HepG2 (cell line): ENCODE data around the gene OST4. TPM values are rescaled to one million over a fixed set of nuclear protein-coding genes. Genes with fewer than 3 reads are reported as not detected.
A peak's percentile ranks its signal among the peaks of the same experiment; 100 is the strongest.

Source experiments
- ATAC-seq: fragments of 200-7000 bp; cut with Tn5 transposase; 3 replicates; pipeline ENCODE4 v1.9.1; 2020; ENCODE audit warnings: mild to moderate bottlenecking, moderate library complexity
- BruUV-seq: library from RNA; stranded (reverse); fragments of 400-500 nt; replicated peaks from 2 replicates; lab custom pipeline; 2021; lab: Mats Ljungman, UMichigan
- CTCF ChIA-PET: fragments of 300-600 bp; formaldehyde crosslinking; extraction: SDS; loops from one replicate; lab custom pipeline; 2021; ENCODE audit warnings: low total read pairs, inconsistent platforms, low intra/inter-chr PET ratio; lab: Yijun Ruan, JAX
- POLR2A ChIA-PET: fragments of 350-600 bp; sonication (Branson Sonifier 250); formaldehyde crosslinking; loops from one replicate; lab custom pipeline; 2020; ENCODE audit warnings: antibody characterized with exemption, inconsistent platforms; lab: Yijun Ruan, JAX
- DNase-seq: peaks from one replicate; pipeline ENCODE4 v3.0.0-alpha.2; 2015; ENCODE audit warnings: low spot score
- FAIRE-seq: peaks from 3 replicates; lab custom pipeline; 2011; peaks lifted over from hg19 to GRCh38; lab: Jason Lieb, UNC
- H2AFZ ChIP-seq: one replicate; pipeline ENCODE4 v1.6.1; 2011; ENCODE audit warnings: low read length, inconsistent platforms
- H3K27ac ChIP-seq: fragments of 300-600 bp; 3 replicates; pipeline ENCODE4 v1.8.0; 2011; ENCODE audit warnings: mixed run types, mild to moderate bottlenecking, mixed read lengths, low read length, inconsistent platforms; ENCODE audit not compliant: insufficient read depth; ENCODE audit errors: extremely low read length
- H3K27me3 ChIP-seq, 2 experiments: fragments of 200-600 bp in 1 of 2; 2 replicates in 1 of 2; 3 replicates in 1 of 2; pipeline versions ENCODE4 v1.6.0 to v1.8.0; 2011; ENCODE audit warnings: low read length in 2 of 2, mild to moderate bottlenecking in 2 of 2, moderate library complexity in 2 of 2, inconsistent platforms in 1 of 2; ENCODE audit not compliant: insufficient read depth in 2 of 2, control insufficient read depth in 1 of 2
- H3K36me3 ChIP-seq, 2 experiments: fragments of 200-600 bp in 1 of 2; replicated peaks in 1 of 2; 2 replicates in 1 of 2; 3 replicates in 1 of 2; pipeline versions ENCODE4 v1.5.1 to v1.8.0; 2011; ENCODE audit warnings: low read length in 2 of 2, inconsistent platforms in 1 of 2; ENCODE audit not compliant: insufficient read depth in 2 of 2, control insufficient read depth in 1 of 2
- H3K4me1 ChIP-seq: 2 replicates; pipeline ENCODE4 v1.5.1; 2012; ENCODE audit warnings: low read length, inconsistent platforms; ENCODE audit not compliant: insufficient read depth
- H3K4me2 ChIP-seq: 2 replicates; pipeline ENCODE4 v1.6.0; 2011; ENCODE audit warnings: low read depth, low read length, inconsistent platforms
- H3K4me3 ChIP-seq, 3 experiments: fragments of 200-600 bp in 1 of 3; sonication (generic), shearing (Covaris generic) in 1 of 3; replicated peaks in 1 of 3; 2 replicates each; pipeline ENCODE4 v1.5.1; 2011 to 2016; ENCODE audit warnings: low read length in 3 of 3, inconsistent platforms in 2 of 3, low read depth in 2 of 3, mild to moderate bottlenecking in 2 of 3, control low read depth in 1 of 3, mixed read lengths in 1 of 3; ENCODE audit not compliant: insufficient read depth in 1 of 3
- H3K79me2 ChIP-seq: one replicate; pipeline ENCODE4 v1.6.1; 2011; ENCODE audit warnings: low read length, inconsistent platforms; ENCODE audit not compliant: insufficient read depth
- H3K9ac ChIP-seq: 2 replicates; pipeline ENCODE4 v1.6.0; 2011; ENCODE audit warnings: mild to moderate bottlenecking, low read depth, low read length, inconsistent platforms; ENCODE audit not compliant: insufficient read depth
- H3K9me3 ChIP-seq: 2 replicates; pipeline ENCODE4 v1.5.1; 2012; ENCODE audit warnings: mild to moderate bottlenecking, low read length
- H4K20me1 ChIP-seq: 2 replicates; pipeline ENCODE4 v1.6.0; 2011; ENCODE audit warnings: inconsistent platforms, mild to moderate bottlenecking, low read length, moderate library complexity; ENCODE audit not compliant: insufficient read depth
- AGO2 ChIP-seq: fragments of 200-400 bp; formaldehyde crosslinking; optimal IDR thresholded peaks from 2 replicates; pipeline ENCODE3; 2017; ENCODE audit warnings: mild to moderate bottlenecking, low read depth, low read length, moderate library complexity
- AHR ChIP-seq: IDR thresholded peaks from 2 replicates; pipeline ENCODE4 v1.6.1; 2018; ENCODE audit warnings: missing genetic modification reagents, missing compliant biosample characterization
- CBFB ChIP-seq: sonication (generic); formaldehyde crosslinking; IDR thresholded peaks from 2 replicates; pipeline ENCODE4 v1.4.0; 2020; ENCODE audit warnings: missing genetic modification reagents
- HOXA7 ChIP-seq: sonication (generic); formaldehyde crosslinking; IDR thresholded peaks from 2 replicates; pipeline ENCODE4 v1.8.1; 2022; ENCODE audit warnings: mild to moderate bottlenecking, missing genetic modification reagents, moderate library complexity
- IKZF4 ChIP-seq: sonication (generic); formaldehyde crosslinking; IDR thresholded peaks from 2 replicates; pipeline ENCODE4 v1.5.1; 2020; ENCODE audit warnings: borderline replicate concordance, mild to moderate bottlenecking, low read depth, missing genetic modification reagents; ENCODE audit errors: not compliant biosample characterization
- MBNL3 ChIP-seq: fragments of 250-450 bp; sonication (Bioruptor Pico); conservative IDR thresholded peaks from 2 replicates; pipeline ENCODE4 v1.8.0; 2022; ENCODE audit warnings: mild to moderate bottlenecking, inconsistent platforms
- REL ChIP-seq: sonication (generic); formaldehyde crosslinking; conservative IDR thresholded peaks from 2 replicates; pipeline ENCODE4 v1.8.0; 2022; ENCODE audit warnings: mild to moderate bottlenecking, missing genetic modification reagents, moderate library complexity
- XRCC5 ChIP-seq: fragments of 200-400 bp; formaldehyde crosslinking; optimal IDR thresholded peaks from 2 replicates; pipeline ENCODE3; 2017; ENCODE audit warnings: mild to moderate bottlenecking, low read length
- YEATS2 ChIP-seq: sonication (generic); formaldehyde crosslinking; IDR thresholded peaks from 2 replicates; pipeline ENCODE4 v1.4.0; 2020; ENCODE audit warnings: missing genetic modification reagents, borderline replicate concordance
- ZFAT ChIP-seq: sonication (generic); formaldehyde crosslinking; conservative IDR thresholded peaks from 2 replicates; pipeline ENCODE4 v1.8.1; 2023; ENCODE audit warnings: missing genetic modification reagents, inconsistent platforms
- ZNF253 ChIP-seq: sonication (generic); formaldehyde crosslinking; IDR thresholded peaks from 2 replicates; pipeline ENCODE4 v1.8.0; 2022; ENCODE audit warnings: mild to moderate bottlenecking, missing genetic modification reagents, borderline replicate concordance
- ZNF276 ChIP-seq: sonication (generic); formaldehyde crosslinking; IDR thresholded peaks from 2 replicates; pipeline ENCODE4 v1.4.0; 2020; ENCODE audit warnings: mild to moderate bottlenecking, low read depth, missing genetic modification reagents
- ZNF326 ChIP-seq: sonication (generic); formaldehyde crosslinking; IDR thresholded peaks from 2 replicates; pipeline ENCODE4 v1.4.0; 2020; ENCODE audit warnings: missing genetic modification reagents, borderline replicate concordance
- ZNF337 ChIP-seq: sonication (generic); formaldehyde crosslinking; IDR thresholded peaks from 2 replicates; pipeline ENCODE4 v1.5.1; 2020; ENCODE audit warnings: missing genetic modification reagents, low read depth, mild to moderate bottlenecking, borderline replicate concordance
- ZNF34 ChIP-seq: sonication (generic); formaldehyde crosslinking; IDR thresholded peaks from 2 replicates; pipeline ENCODE4 v1.4.0; 2020; ENCODE audit warnings: mild to moderate bottlenecking, missing genetic modification reagents, borderline replicate concordance
- ZNF550 ChIP-seq: sonication (generic); formaldehyde crosslinking; IDR thresholded peaks from 2 replicates; pipeline ENCODE4 v1.4.0; 2020; ENCODE audit warnings: mild to moderate bottlenecking, missing genetic modification reagents, borderline replicate concordance
- ZNF572 ChIP-seq: sonication (generic); formaldehyde crosslinking; IDR thresholded peaks from 2 replicates; pipeline ENCODE4 v1.5.1; 2020; ENCODE audit warnings: mild to moderate bottlenecking, missing genetic modification reagents
- ZNF691 ChIP-seq: sonication (generic); formaldehyde crosslinking; IDR thresholded peaks from 2 replicates; pipeline ENCODE4 v1.4.0; 2020; ENCODE audit warnings: missing genetic modification reagents, low read depth, mild to moderate bottlenecking, borderline replicate concordance
- ZNF772 ChIP-seq: sonication (generic); formaldehyde crosslinking; IDR thresholded peaks from 2 replicates; pipeline ENCODE4 v1.5.0; 2020; ENCODE audit warnings: mild to moderate bottlenecking, missing genetic modification reagents
- ZNF776 ChIP-seq: sonication (generic); formaldehyde crosslinking; IDR thresholded peaks from 2 replicates; pipeline ENCODE4 v1.4.0; 2020; ENCODE audit warnings: mild to moderate bottlenecking, missing genetic modification reagents
- whole genome bisulfite sequencing: methylation state at CpG from one replicate; pipeline ENCODE4 v1.1.6; 2017; ENCODE audit warnings: low lambda C conversion rate; 5-methylcytosine and 5-hydroxymethylcytosine counted together
- in situ Hi-C: cut with HindIII; loops from 2 replicates; pipeline ENCODE4 v1.10.0; 2017; ENCODE audit warnings: low pct_unique_long_range_greater_than_20kb; ENCODE audit not compliant: extremely low pct_ligation_motif_present
- intact Hi-C: fragments of 100-400 bp; cut with micrococcal nuclease; formaldehyde crosslinking; loops from one replicate; pipeline ENCODE4 v1.10.0; 2022; ENCODE audit not compliant: unreplicated experiment
- polyA plus RNA-seq, 8 experiments: library from polyadenylated mRNA; depleted of rRNA in 3 of 8; stranded (reverse) in 7 of 8; unstranded in 1 of 8; fragments of >200 nt; fragmentation: Illumina TruSeq in 4 of 8; extraction: Trizol in 4 of 8; gene quantifications; 2 replicates each; pipeline versions ENCODE4 v1.2.1 to v1.2.3, GENCODE V29; 2011 to 2016; ENCODE audit warnings: low read depth in 4 of 8, missing spikeins in 1 of 8, mixed read lengths in 1 of 8; ENCODE audit not compliant: insufficient read depth in 1 of 8
- total RNA-seq, 5 experiments: library from RNA; depleted of rRNA; stranded (reverse); fragments of >200 nt; fragmentation: Illumina TruSeq; extraction: Trizol; gene quantifications; 2 replicates each; pipeline ENCODE4 v1.2.3, GENCODE V29; 2016; ENCODE audit warnings: low read depth in 1 of 5

Gene OST4
- total and polyA plus RNA-seq, 2 of the 13 experiments (the other 11 are each of a cell fraction or from before 2014, with no cell fraction given), result 498 to 584 TPM

DNA sequence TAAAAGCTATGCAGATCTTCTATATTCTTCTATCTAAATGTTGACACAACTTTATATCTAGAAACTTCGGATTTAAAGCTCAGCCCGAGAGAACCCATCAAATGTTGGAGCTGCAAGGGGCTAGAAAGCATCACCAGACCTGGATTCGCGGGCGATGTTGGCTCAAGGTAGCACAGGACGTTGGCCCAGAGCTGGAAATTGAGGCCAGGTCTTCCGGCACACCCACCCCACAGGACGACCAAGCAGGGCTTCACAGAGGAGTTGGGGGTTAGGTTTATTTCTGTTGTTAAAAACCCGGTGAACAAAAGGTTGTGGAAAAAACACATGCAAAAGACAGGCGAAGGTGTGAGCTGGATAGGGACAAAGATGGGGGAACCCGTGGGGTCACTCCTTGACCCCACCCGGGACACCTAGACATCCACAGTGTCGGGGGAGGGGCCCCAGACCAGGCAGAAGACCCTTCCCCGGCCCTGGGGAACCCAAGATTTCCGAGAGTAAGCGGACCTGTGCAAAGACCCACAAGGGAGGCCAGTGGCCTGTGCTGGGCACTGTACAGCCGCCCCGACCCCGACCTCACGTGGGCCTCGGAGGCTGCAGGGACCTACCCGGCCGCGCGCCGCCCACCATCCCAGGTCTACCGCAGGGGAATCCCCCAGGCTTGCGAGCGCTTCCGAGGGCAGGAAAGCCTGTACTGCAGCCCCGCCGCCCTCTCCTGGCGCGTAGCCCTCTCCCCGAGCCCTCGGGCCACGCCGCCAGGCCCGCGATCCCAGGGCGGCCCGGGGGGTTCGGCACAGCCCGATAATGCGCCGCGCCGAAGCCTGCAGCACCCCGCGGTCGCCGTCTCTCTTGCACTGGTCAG is 21.8 kb downstream of the OST4 start:
- FAIRE-seq, result no peak
- no peak for TF ChIP-seq AHR (CRISPR knock-in tag)
- no peak; the same call in 1 of the 2 replicates for TF ChIP-seq YEATS2 (CRISPR knock-in tag)
- TF ChIP-seq ZNF772 (CRISPR knock-in tag), result peak; percentile 87; the same call in 1 of the 2 replicates
- TF ChIP-seq ZNF326, result peak; percentile 32; the same call in 1 of the 2 replicates
- peak; percentile 67; the same call in 1 of the 2 replicates for TF ChIP-seq HOXA7 (CRISPR knock-in tag)
- no peak for TF ChIP-seq MBNL3 (CRISPR knock-in tag)
- TF ChIP-seq ZNF276 (CRISPR knock-in tag), result no peak
- TF ChIP-seq ZNF776, result peak; percentile 47; the same call in 1 of the 2 replicates
- 0 out of 2 replicates have a peak, but pooled peaks have one; percentile 34 for TF ChIP-seq ZNF253
- 0 out of 2 replicates have a peak, but pooled peaks have one; percentile 22 for TF ChIP-seq ZNF550 (CRISPR knock-in tag)
- no peak for TF ChIP-seq IKZF4 (CRISPR knock-in tag)
- 0 out of 2 replicates have a peak, but pooled peaks have one; percentile 3 for TF ChIP-seq ZNF34 (CRISPR knock-in tag)
- TF ChIP-seq ZNF337 (CRISPR knock-in tag), result no peak
- TF ChIP-seq ZFAT (CRISPR knock-in tag), result 0 out of 2 replicates have a peak, but pooled peaks have one; percentile 75
- TF ChIP-seq ZNF691, result peak; percentile 4; the same call in 1 of the 2 replicates
- peak; percentile 78; the same call in 1 of the 2 replicates for TF ChIP-seq REL (CRISPR knock-in tag)
- TF ChIP-seq XRCC5, result no peak
- 0 out of 2 replicates have a peak, but pooled peaks have one; percentile 29 for TF ChIP-seq ZNF572
- TF ChIP-seq CBFB (CRISPR knock-in tag), result peak; percentile 67; the same call in 1 of the 2 replicates
- peak; percentile 99 for TF ChIP-seq AGO2

More for the DNA sequence above, 21.8 kb downstream of the OST4 start:
- Histone ChIP-seq H3K4me1 (peaks cover 24% of the 10 kb centered on the region), H3K9me3 (no peaks in the 10 kb centered on the region), H3K79me2 (peaks cover 8% of the 10 kb centered on the region), H3K9ac (peak overlapping the region; percentile 77), H3K4me3 (peak overlapping the region; percentile 86 to 97 (median 91)), H3K36me3 (peaks cover 2 to 18% of the 10 kb centered on the region in 2 experiments; a peak in 4 of 5 replicates), H3K27ac (peak overlapping the region; percentile 81), H2AFZ (peak overlapping the region; percentile 68), H3K4me2 (peak overlapping the region; percentile 99), H3K27me3 (no peaks in the 10 kb centered on the region; a peak in 1 of 5 replicates), H4K20me1 (peaks cover 3% of the 10 kb centered on the region; the same call in 1 of the 2 replicates)
- peak; percentile 51 for ATAC-seq
- 35% methylated on average over 21 of the region's 52 CpGs for WGBS
- in situ Hi-C loops (no loop called here), intact Hi-C loops (loop anchor here (1.0 to 2.0 kb wide), 3 partner anchors 17 to 37 kb away; partner anchors contain the start of genes EMILIN1, KHK and TMEM214)
- BruUV-seq, result no TSS peak
- CTCF ChIA-PET, result interaction anchor here (1.0 kb wide), 1 partner anchor 36 kb away, joined by 3 read pairs; no protein-coding TSS in a partner anchor
- DNase-seq, result no peak
- POLR2A ChIA-PET, result interaction anchor here (0.8 to 6.4 kb wide), 17 partner anchors 8 to 379 kb away, joined by 3 to 100 read pairs (median 15); partner anchors contain the start of genes ATRAID, EMILIN1, KHK and NRBP1
